ENCODE results near the gene APOBEC4.
A peak's percentile ranks its signal among the peaks of the same experiment; 100 is the strongest.
"Not testable (repeated sequence)": the region's sequence is repeated elsewhere in the genome, so short reads cannot be mapped to it uniquely, and the experiment has no call there.

Gene APOBEC4

GRCh38 chr1:183688341-183689060 lies 35.4 kb upstream of the APOBEC4 start:
- Histone ChIP-seq H3K9ac (ENCODE audit: low read length) (no peak overlapping the region), H3K36me3 (ENCODE audit: control insufficient read depth, insufficient read depth, low read length, severe bottlenecking) (no peaks in the 10 kb centered on the region), H3K4me3 (ENCODE audit: low read length) (no peak overlapping the region), H3K27me3 (replicated peaks; ENCODE audit: control insufficient read depth, insufficient read depth, low read length) (no peaks in the 10 kb centered on the region), H3K9me3 (ENCODE audit: control insufficient read depth, low read length) (no peaks in the 10 kb centered on the region), H3K4me1 (ENCODE audit: control insufficient read depth, insufficient read depth, low read length) (peaks cover 10% of the 10 kb centered on the region)
- no peak for DNase-seq (ENCODE audit: low read depth)

DNA sequence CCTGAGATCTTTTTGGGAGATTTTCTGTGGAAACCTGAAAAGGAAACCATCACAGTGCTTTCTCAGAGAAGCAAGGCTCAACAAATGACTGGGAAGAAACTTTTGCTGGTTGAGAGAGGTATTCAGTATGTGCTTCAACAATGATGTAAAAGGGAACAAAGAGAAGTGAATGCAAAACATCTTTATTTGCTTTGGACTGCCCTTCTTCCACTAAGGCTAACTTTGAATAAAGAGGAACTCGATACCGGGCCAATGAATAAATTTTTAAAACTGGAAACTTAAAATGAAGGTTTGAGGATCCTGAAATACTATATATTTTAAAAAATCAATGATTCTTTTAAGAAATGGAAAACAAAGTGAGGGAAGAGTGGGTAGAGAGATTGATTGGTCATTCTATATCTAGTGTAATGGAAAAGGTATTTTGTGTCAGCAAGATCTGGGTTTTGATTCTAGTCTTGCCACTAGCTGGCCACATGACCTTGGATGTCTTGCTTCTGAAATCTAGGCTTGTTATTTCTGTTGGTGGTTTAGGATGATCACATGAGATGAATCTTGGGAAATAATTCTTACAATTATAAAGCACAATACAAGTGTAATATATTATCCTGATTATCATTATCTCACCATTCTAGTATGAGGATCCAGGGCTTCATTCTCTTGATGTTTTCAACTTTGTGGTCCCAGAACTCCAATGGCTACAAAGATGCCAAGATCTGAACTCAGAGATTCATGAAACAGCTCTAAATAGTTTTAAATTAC lies 34.6 kb upstream of the APOBEC4 start:
- Histone ChIP-seq H3K9ac (ENCODE audit: low read length) (no peak overlapping the region), H3K27me3 (replicated peaks; ENCODE audit: control insufficient read depth, insufficient read depth, low read length) (no peaks in the 10 kb centered on the region), H3K4me1 (ENCODE audit: control insufficient read depth, insufficient read depth, low read length) (peaks cover 6% of the 10 kb centered on the region), H3K4me3 (ENCODE audit: low read length) (no peak overlapping the region), H3K9me3 (ENCODE audit: control insufficient read depth, low read length) (no peaks in the 10 kb centered on the region), H3K36me3 (ENCODE audit: control insufficient read depth, insufficient read depth, low read length, severe bottlenecking) (no peaks in the 10 kb centered on the region)
- DNase-seq (ENCODE audit: low read depth), result no peak

DNA sequence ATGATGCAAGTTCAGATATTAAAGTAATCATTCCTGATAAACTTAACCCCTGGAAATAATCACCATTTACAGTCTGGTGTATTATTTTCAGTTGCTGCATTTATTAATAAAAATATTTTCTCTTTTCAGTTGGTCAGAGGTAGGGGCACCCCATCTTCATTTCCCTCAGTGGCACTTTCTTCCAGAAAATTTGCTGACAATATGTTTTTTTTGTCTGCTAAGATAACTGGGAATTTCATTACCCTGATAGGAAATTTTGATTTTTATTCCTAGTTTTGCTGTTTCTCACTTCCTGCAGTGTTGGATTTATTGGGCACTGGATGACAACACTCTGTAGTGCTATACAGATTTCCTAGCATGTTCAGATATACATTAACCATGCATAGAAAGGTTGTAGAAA lies 33.1 kb upstream of the APOBEC4 start:
- Histone ChIP-seq H3K4me3 (ENCODE audit: low read length) (no peak overlapping the region), H3K9ac (ENCODE audit: low read length) (no peak overlapping the region), H3K27me3 (replicated peaks; ENCODE audit: control insufficient read depth, insufficient read depth, low read length) (no peaks in the 10 kb centered on the region), H3K9me3 (ENCODE audit: control insufficient read depth, low read length) (no peaks in the 10 kb centered on the region), H3K4me1 (ENCODE audit: control insufficient read depth, insufficient read depth, low read length) (peaks cover 6% of the 10 kb centered on the region), H3K36me3 (ENCODE audit: control insufficient read depth, insufficient read depth, low read length, severe bottlenecking) (no peaks in the 10 kb centered on the region)
- DNase-seq (ENCODE audit: low read depth), result no peak

- no peak overlapping the region for H3K4me3 ChIP-seq (ENCODE audit: low read length)
- no peaks in the 10 kb centered on the region for H3K27me3 ChIP-seq (replicated peaks; ENCODE audit: control insufficient read depth, insufficient read depth, low read length)
- no peaks in the 10 kb centered on the region for H3K9me3 ChIP-seq (ENCODE audit: control insufficient read depth, low read length)
- H3K9ac ChIP-seq (ENCODE audit: low read length), result peak overlapping the region; percentile 4
- H3K36me3 ChIP-seq (ENCODE audit: control insufficient read depth, insufficient read depth, low read length, severe bottlenecking), result no peaks in the 10 kb centered on the region
- DNase-seq (ENCODE audit: low read depth), result peak; percentile 80
- peaks cover 6% of the 10 kb centered on the region for H3K4me1 ChIP-seq (ENCODE audit: control insufficient read depth, insufficient read depth, low read length)
Observed at GRCh38 chr1:183685112-183685713, 32.1 kb upstream of the APOBEC4 start.

DNA sequence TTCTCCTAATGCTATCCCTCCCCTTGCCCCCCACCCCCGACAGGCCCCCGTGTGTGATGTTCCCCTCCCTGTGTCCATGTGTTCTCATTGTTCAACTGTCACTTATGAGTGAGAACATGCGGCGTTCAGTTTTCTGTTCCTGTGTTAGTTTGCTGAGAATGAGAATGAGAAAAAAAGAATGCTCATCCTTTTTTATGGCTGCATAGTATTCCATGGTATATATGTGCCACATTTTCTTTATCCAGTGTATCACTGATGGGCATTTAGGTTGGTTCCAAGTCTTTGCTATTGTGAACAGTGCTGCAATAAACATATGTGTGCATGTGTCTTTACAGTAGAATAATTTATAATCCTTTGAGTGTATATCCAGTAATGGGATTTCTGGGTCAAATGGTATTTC lies 26.2 kb upstream of the APOBEC4 start:
- not testable (repeated sequence) for H3K9me3 ChIP-seq (ENCODE audit: control insufficient read depth, low read length); DNase-seq (ENCODE audit: low read depth); H3K4me3 ChIP-seq (ENCODE audit: low read length); H3K27me3 ChIP-seq (replicated peaks; ENCODE audit: control insufficient read depth, insufficient read depth, low read length); H3K9ac ChIP-seq (ENCODE audit: low read length); H3K36me3 ChIP-seq (ENCODE audit: control insufficient read depth, insufficient read depth, low read length, severe bottlenecking)
- peaks cover 19% of the 10 kb centered on the region for H3K4me1 ChIP-seq (ENCODE audit: control insufficient read depth, insufficient read depth, low read length)

- Histone ChIP-seq H3K36me3 (ENCODE audit: control insufficient read depth, insufficient read depth, low read length, severe bottlenecking) (no peaks in the 10 kb centered on the region), H3K4me3 (ENCODE audit: low read length) (no peak overlapping the region), H3K27me3 (replicated peaks; ENCODE audit: control insufficient read depth, insufficient read depth, low read length) (no peaks in the 10 kb centered on the region), H3K4me1 (ENCODE audit: control insufficient read depth, insufficient read depth, low read length) (peaks cover 24% of the 10 kb centered on the region), H3K9ac (ENCODE audit: low read length) (no peak overlapping the region), H3K9me3 (ENCODE audit: control insufficient read depth, low read length) (no peaks in the 10 kb centered on the region)
- no peak for DNase-seq (ENCODE audit: low read depth)
Observed at GRCh38 chr1:183678819-183679218, 25.7 kb upstream of the APOBEC4 start.

DNA sequence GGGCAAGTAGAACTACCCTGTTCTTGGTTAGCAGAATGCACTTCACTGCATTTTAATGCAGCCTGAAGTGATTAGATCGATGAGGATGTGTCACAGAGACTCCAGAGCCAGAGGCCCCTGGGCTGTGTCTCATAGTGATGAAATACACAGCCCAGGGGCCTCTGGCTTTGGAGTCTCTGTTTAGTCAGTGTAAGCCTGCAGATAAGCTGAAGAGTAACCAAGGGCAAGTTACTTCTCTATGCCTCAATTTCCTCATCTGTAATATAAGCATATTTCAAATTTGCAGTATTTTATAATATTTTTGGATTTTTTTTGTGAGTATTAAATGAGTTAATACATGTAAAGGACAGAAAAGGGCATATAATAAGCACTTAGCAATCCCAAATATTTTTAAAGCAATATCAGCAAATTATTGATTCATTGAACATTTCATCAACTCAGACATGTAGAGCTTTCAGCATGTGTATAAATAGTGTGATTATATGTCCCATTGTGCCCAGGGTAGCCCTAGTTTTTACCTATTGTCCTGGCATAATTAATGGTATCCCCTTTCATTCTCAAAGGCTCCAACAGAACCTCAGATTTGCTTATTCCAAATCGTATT lies 23.6 kb upstream of the APOBEC4 start:
- no peak overlapping the region for H3K9ac ChIP-seq (ENCODE audit: low read length)
- H3K4me3 ChIP-seq (ENCODE audit: low read length), result no peak overlapping the region
- H3K4me1 ChIP-seq (ENCODE audit: control insufficient read depth, insufficient read depth, low read length), result peaks cover 24% of the 10 kb centered on the region
- DNase-seq (ENCODE audit: low read depth), result peak; percentile 85
- H3K9me3 ChIP-seq (ENCODE audit: control insufficient read depth, low read length), result peaks cover under 1% of the 10 kb centered on the region
- no peaks in the 10 kb centered on the region for H3K36me3 ChIP-seq (ENCODE audit: control insufficient read depth, insufficient read depth, low read length, severe bottlenecking)
- H3K27me3 ChIP-seq (replicated peaks; ENCODE audit: control insufficient read depth, insufficient read depth, low read length), result no peaks in the 10 kb centered on the region

DNA sequence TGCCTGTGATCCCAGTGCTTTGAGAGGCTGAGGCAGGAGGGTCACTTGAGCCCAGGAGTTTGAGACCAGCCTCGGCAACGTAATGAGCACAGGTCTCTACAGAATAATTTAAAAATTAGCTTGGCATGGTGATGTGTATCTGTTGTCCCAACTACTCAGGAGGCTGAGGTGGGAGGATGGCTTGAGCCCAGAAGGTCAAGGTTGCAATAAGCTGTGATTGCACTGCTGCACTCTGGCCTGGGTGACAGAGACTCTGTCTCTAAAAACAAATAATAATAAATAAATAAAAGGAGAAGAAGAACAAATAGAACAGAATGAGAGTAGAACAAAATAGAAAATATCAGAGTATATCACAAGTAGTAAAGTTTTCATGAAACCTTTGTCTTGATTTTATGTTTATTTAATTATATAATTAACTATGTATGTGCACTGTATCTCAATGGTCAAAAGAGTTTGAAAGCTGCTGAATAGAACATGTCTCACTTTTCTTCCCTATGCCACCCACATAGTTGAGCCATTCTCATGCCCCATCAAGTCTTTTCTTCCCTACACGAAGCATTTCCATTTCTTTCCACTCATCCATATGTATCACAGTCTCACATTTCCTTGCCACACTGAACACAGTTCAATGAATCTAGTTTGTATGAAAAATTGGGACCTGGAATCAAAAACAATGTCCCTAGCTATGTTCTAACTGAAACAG lies 22.9 kb upstream of the APOBEC4 start:
- peaks cover 6% of the 10 kb centered on the region for H3K9me3 ChIP-seq (ENCODE audit: control insufficient read depth, low read length)
- no peak overlapping the region for H3K9ac ChIP-seq (ENCODE audit: low read length)
- peaks cover 24% of the 10 kb centered on the region for H3K4me1 ChIP-seq (ENCODE audit: control insufficient read depth, insufficient read depth, low read length)
- H3K36me3 ChIP-seq (ENCODE audit: control insufficient read depth, insufficient read depth, low read length, severe bottlenecking), result no peaks in the 10 kb centered on the region
- no peak overlapping the region for H3K4me3 ChIP-seq (ENCODE audit: low read length)
- H3K27me3 ChIP-seq (replicated peaks; ENCODE audit: control insufficient read depth, insufficient read depth, low read length), result no peaks in the 10 kb centered on the region
- no peak for DNase-seq (ENCODE audit: low read depth)

DNA sequence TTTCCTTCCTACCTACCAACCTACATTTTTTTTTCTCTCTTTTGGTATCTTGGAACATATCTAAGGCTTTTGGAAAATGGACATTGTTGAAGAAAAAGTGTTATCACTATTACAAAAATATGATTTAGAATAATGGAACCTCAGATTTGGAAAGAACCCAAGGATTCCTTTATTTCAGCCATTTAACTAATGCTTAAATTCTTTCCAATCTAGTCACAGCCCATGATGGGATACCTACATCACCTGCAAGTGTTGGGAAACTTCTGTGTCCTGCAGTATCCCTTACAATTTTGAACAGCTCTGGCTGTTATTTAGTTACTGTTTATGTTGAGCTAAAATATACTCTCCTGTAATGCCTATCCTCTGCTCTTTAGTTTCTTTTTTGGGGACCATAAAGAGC lies 22.3 kb upstream of the APOBEC4 start:
- no peak for DNase-seq (ENCODE audit: low read depth)
- Histone ChIP-seq H3K4me3 (ENCODE audit: low read length) (no peak overlapping the region), H3K9ac (ENCODE audit: low read length) (no peak overlapping the region), H3K36me3 (ENCODE audit: control insufficient read depth, insufficient read depth, low read length, severe bottlenecking) (no peaks in the 10 kb centered on the region), H3K27me3 (replicated peaks; ENCODE audit: control insufficient read depth, insufficient read depth, low read length) (no peaks in the 10 kb centered on the region), H3K9me3 (ENCODE audit: control insufficient read depth, low read length) (peaks cover 6% of the 10 kb centered on the region), H3K4me1 (ENCODE audit: control insufficient read depth, insufficient read depth, low read length) (peaks cover 24% of the 10 kb centered on the region)

GRCh38 chr1:183674886-183675285 lies 21.8 kb upstream of the APOBEC4 start:
- no peak overlapping the region for H3K9ac ChIP-seq (ENCODE audit: low read length)
- H3K4me3 ChIP-seq (ENCODE audit: low read length), result no peak overlapping the region
- H3K27me3 ChIP-seq (replicated peaks; ENCODE audit: control insufficient read depth, insufficient read depth, low read length), result no peaks in the 10 kb centered on the region
- peaks cover 24% of the 10 kb centered on the region for H3K4me1 ChIP-seq (ENCODE audit: control insufficient read depth, insufficient read depth, low read length)
- H3K36me3 ChIP-seq (ENCODE audit: control insufficient read depth, insufficient read depth, low read length, severe bottlenecking), result no peaks in the 10 kb centered on the region
- H3K9me3 ChIP-seq (ENCODE audit: control insufficient read depth, low read length), result peaks cover 6% of the 10 kb centered on the region
- no peak for DNase-seq (ENCODE audit: low read depth)

- no peaks in the 10 kb centered on the region for H3K36me3 ChIP-seq (ENCODE audit: control insufficient read depth, insufficient read depth, low read length, severe bottlenecking)
- peaks cover 6% of the 10 kb centered on the region for H3K9me3 ChIP-seq (ENCODE audit: control insufficient read depth, low read length)
- H3K9ac ChIP-seq (ENCODE audit: low read length), result no peak overlapping the region
- DNase-seq (ENCODE audit: low read depth), result no peak
- no peak overlapping the region for H3K4me3 ChIP-seq (ENCODE audit: low read length)
- H3K4me1 ChIP-seq (ENCODE audit: control insufficient read depth, insufficient read depth, low read length), result peaks cover 24% of the 10 kb centered on the region
- no peaks in the 10 kb centered on the region for H3K27me3 ChIP-seq (replicated peaks; ENCODE audit: control insufficient read depth, insufficient read depth, low read length)
Observed at GRCh38 chr1:183674339-183674738, 21.2 kb upstream of the APOBEC4 start.

All from adipocyte (in vitro differentiated cells).